ENCODE data around the gene SPO11.

SPO11 gene

GRCh38 chr20:57375652-57376230, 46.1 kb downstream of the SPO11 start:
- DNase-seq (ENCODE audit: low spot score): no peak

DNA sequence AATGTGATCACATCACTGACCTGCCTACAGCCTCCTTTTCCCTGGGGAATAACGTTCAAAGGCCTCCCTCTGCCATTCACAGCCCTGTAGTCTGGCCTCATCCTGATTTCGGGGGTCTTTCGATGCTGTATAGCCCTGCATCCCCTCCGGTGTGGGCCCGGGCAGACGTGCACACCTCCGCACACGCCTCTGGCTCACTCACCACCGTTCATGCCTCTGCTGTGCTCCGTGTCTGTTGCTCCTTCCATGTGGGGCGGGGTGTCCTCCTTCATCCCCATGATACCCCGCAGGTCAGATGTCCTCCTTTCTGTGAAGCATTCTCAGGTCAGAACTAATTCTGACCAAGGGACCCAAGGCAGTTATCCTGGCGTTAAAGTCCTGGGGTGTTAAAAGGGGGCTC, 47.7 kb downstream of the SPO11 start:
- DNase-seq (ENCODE audit: low spot score): no peak

DNA sequence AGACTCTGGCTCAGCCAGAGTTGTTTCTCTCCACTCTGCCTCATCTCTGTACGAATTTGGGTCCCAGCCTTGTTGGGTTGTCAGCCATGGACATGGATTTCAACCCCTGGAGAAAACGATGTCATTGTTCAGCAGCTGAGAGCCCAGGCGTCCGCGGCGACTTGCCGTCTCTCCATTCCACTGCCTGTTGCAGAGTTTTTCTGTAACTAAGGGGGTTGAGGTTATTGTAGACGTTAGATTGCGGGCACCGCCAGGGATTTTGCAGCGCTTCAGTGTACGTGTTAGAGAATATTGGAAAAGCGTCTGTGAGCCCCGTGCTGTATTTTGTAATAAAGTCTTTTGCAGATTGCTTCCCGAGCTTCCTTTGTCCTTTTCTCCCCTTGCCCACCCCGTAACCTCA, 48.5 kb downstream of the SPO11 start:
- no peak for DNase-seq (ENCODE audit: low spot score)

DNA sequence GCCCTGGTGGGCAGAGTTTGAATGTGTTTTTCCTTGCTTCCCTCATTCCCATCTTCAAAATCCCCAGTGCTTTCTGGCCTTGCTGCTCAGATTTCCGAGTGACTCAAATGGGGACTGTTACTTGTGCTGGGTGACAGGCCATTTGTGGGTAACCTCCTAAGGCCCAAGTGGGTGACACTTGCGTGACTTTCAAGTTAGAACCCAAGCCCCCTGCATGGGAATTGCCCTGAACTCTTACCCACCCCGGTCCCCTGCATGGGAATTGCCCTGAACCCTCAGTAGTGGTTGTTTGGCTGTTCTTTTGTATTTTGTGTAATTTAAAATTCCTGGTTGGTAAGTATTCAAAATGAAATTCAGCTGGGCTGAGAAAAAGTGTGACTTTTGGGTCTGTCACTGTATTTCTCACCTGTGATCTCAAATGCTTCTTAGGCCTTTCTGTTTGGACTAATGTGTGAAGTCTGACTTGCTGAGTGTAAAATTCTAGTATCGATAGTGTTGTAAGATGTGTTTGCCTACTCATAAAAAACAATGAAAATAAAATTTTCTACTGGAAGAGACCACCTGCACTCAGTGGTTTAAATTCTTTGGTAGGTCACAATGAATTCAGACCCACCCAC, 49.2 kb downstream of the SPO11 start:
- no peak for DNase-seq (ENCODE audit: low spot score)

DNA sequence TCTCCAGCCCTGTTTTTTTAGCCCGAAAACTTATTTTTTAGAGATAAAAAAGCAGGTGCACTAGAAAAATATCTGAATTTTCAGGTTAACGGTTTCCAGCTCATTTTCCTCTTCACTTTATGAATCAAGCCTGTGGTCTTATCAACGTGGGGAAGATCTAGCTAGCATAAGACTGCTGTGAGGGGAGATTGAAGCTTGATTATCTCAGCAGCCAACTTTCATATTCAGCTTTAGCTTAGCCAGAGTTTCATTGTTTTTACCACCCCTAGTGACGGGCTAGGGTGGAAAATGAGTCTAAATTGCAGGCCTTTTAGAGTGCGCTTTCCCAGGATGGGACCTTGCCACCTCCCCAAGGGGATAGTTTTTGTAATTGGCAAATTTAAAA, 49.7 kb downstream of the SPO11 start:
- no peak for DNase-seq (ENCODE audit: low spot score)

GRCh38 chr20:57380081-57380750, 50.6 kb downstream of the SPO11 start:
- no peak for DNase-seq (ENCODE audit: low spot score)

GRCh38 chr20:57381596-57382503, 52.2 kb downstream of the SPO11 start:
- DNase-seq (ENCODE audit: low spot score): peak; percentile 90

DNA sequence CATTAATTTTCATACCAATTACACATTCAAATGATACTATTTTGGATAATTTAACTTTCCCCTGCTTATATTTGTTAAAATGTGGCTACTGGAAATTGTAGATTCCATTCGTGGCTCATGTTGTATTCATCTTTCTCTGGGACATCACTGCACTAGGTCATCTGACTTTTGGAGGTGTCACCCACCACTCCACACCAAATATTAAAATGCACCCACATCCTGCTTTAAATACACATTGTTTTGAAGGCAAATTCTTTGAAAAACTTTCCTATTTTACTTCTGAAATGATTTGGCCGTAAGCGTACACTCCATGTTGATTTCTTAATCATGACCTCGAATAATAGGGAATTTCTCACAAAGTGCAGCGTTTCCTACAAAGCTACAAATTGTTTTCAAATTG, 52.9 kb downstream of the SPO11 start:
- no peak for DNase-seq (ENCODE audit: low spot score)

- no peak for DNase-seq (ENCODE audit: low spot score)
Observed at GRCh38 chr20:57383447-57384347, 54.1 kb downstream of the SPO11 start.

DNA sequence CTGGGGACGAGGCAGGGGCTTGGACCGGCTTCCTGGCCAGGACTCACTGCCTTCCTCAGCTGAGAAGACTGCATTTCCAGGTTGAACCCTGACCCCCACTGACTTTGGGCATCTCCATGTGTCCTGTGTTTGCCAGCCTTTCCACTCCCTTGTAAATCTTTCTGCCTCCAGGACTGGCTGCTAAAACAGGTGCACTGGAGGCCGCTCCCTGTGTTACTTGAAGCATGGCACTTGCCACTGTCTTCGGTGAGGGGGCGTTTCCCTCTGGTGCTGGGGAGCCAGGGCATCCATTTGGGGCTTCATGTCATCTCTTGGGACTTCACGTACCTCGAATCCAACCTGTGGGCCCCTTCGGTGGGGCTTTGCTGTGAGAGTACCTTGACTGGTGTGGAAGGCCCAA, 54.9 kb downstream of the SPO11 start:
- no peak for DNase-seq (ENCODE audit: low spot score)

- DNase-seq (ENCODE audit: low spot score): no peak
Observed at GRCh38 chr20:57384953-57385761, 55.6 kb downstream of the SPO11 start.

GRCh38 chr20:57385940-57386339, 56.3 kb downstream of the SPO11 start:
- DNase-seq (ENCODE audit: low spot score): no peak

DNA sequence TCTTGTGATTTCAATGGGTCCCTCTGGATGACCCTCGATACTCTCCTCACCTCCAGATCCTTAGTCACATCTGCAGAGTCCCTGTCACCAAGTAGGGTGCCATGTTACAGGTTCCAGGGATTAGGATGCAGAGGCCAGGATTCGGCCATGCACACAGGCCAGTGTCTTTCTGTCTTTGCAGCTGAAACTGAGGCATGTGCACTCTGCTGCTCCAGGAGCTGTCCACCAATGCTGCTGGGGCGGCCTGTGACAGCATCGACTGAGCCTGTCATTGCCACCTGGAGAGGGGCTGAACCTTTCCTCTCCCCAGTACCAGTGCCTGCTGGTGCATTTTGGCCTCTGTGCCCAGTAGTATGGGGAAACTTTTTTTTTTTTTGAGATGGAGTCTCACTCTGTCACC, 57.2 kb downstream of the SPO11 start:
- no peak for DNase-seq (ENCODE audit: low spot score)

GRCh38 chr20:57387463-57387862, 57.9 kb downstream of the SPO11 start:
- DNase-seq (ENCODE audit: low spot score): no peak

DNA sequence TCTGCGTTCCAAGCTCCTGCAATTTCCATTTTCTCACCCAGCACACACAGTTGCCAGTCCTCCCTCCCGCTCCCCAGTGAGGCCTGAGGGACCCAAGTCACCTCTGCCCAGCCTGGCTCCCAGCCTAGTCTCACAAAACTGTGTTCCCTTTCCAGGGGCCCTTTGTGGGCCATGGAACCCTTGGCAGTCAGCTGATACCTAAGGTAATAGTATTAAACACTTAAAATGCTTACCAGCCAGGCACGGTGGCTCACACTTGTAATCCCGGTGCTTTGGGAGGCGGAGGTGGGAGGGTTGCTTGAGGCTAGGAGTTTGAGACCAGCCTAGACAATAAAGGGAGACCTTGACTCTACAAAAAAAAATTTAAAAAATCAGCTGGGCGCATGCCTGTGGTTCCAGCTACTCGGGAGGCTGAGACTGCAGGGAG, 58.4 kb downstream of the SPO11 start:
- DNase-seq (ENCODE audit: low spot score): no peak

DNA sequence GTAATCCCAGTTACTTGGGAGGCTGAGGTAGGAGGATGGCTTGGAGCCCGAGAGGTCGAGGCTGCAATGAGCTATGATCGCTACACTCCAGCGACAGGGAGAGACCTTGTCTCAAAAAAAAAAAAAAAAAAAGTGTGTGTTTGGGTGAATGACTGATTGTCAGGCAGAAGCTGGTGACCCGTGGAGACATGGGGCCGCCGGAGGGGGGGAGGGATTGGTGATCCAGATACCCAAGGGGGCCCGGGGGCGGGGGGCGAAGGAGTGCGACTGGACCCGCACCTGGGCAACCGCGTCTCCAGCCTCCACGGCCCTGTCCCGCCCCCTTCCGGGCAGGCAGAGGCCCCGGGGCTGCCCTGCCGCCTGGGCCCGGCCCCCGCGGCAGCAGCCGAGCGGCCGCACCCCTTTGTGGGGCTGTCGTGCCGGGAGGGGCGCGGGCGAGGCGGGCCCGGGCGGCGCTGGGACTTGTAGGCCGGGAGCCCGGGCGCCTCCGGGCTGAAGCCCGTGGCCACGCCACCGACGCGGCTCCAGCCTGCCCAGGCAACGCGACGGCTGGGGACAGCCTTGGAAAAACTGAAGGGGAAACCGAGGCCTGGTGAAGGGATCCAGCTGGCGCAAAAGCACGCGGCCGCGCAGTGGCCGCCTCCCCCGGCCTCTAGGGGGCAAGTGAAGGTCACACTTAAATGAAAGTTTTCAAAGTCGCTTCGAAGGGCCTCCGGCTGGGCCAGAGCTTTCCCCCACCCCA, 59.5 kb downstream of the SPO11 start:
- peak; percentile 91 for DNase-seq (ENCODE audit: low spot score)

- no peak for DNase-seq (ENCODE audit: low spot score)
Observed at GRCh38 chr20:57389695-57390603, 60.3 kb downstream of the SPO11 start.

DNA sequence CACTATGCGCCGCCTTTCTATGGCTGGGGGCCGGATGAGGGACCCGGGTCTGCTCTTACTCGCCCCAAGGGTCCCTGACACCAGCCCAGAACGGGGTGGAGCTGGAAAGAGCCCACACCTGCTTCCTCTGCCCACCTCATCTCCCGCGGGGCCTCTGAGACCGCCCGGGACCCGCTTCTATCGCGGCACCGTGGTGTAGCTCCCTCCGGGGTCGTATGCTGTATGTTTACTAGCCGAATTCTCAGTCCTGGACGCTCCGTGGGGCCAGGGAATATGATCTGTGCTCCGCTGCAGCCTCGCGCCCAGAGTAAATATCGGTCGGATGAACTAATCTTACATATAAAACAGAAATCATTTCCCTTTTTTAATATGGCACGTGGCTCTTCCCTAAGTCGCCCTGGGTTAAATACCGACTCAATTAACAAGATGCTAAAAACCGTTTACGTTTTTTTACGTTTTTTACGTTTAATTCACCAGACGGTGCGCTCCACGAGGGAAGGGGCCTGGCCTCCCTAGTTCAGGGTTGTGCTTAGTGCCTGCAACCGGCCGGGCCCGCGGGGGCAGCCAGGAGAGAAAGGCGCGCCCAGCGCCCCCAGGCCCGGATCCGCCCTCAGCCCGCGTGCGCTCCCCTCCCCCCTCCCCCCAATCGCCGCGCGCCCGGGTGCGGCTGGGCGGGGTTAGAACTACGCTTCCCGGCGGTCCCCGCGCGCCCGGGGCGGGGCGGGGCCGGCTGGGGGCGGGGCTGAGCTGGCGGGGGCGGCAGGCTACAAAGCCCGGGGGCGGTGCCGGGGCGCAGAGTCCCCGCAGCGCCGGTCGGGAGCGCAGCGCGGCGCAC, 61.2 kb downstream of the SPO11 start, which contains the start of gene RBM38:
RBM38 (plus strand) TSS at position 793 of the 835 bp plus-strand sequence. CDS start 186 bp downstream, outside the sequence.
- peak; percentile 98 for DNase-seq (ENCODE audit: low spot score)
